Effector CD4-positive, alpha-beta T cell (primary cell): ENCODE measurements around the gene GUCY1A2.

Experiments
- DNase-seq: peaks from one replicate; pipeline ENCODE4 v3.0.0-alpha.2; 2020

Gene GUCY1A2

DNA sequence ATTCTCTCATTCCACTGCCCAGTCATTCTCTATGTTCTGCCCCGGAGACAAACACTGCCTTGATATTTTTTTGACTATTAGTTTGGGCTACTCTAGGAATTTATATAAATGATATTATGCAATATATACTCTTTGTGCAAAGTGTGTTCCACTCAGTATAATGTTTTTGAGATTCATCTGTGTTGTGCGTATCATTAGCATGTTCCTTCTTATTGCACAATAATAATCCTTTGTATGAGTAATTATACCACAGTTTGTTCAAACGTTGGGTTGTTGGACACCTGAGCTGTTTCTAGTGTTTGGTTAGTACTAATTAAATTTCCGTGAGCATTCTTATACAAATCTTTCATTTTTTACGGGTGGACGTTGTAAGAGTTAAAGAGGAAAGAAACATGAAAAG lies 390.6 kb downstream of the GUCY1A2 start:
- DNase-seq, result no peak

DNA sequence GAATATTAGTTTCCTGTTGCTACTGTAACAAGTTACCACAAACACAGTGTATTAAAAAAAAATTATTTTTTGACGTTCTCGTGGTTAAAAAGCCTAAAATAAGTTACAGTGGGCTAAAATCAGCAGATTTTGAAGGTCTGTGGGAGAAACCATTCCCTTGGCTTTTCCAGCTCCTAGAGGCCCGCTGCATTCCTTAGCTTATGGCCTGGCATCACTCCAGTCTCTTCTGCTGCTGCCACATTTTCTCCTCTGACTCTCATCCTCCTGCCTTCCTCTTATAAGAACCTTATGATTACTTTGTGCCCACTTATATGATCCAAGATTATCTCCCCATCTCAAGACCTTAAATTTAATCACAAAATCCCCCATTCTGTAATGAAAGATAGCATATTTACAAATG lies 392.7 kb downstream of the GUCY1A2 start:
- DNase-seq, result no peak

DNA sequence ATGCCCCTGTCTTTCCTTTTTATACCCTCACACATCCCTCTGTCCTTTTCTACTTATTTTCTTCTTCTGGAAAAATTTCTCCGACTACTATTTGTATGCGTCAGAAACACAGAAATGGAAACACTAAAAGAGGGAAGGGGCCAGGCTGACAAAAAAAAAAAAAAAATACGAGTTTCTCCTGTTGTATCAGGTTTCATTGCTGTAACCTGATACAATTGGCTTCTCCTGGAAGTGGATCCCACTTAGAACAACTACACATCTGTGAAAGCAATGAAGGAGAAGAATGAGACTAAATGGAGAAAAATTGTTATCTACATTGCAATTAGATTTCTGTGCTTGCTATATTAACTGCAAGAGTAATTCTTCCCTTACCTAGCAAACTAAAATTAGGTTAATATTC lies 393.9 kb downstream of the GUCY1A2 start:
- no peak for DNase-seq
